ENCODE results near the gene NAV2.

Gene NAV2

DNA sequence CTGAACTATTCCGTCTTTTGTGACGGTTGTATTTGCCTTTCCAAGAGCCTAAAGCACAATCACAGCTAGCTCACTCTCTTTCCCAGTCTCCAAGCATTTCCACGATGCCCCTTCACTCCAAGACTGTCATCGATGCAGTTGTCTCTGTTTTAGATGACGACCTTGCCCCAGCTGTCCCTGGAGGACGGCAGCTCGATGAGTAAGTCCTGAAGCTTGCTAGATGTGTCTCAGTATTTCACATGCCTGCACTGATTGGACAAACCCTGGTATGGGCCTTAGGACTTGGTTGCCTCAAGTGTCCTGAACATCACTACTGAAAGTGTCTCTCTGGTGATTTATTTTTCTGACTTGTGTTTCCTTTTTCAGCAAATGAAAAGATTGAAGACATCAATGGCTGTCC is 129.9 kb downstream of the NAV2 start:
- H3K4me2 ChIP-seq (ENCODE audit: insufficient read depth, low read length) = no peak overlapping the region
- DNase-seq = no peak
- no peaks in the 10 kb centered on the region for H3K79me2 ChIP-seq (ENCODE audit: insufficient read depth, low read length)
- no peak overlapping the region for H3K9ac ChIP-seq (ENCODE audit: low read depth, low read length)
- no peak overlapping the region for H3K27ac ChIP-seq (ENCODE audit: low read length)
- no peaks in the 10 kb centered on the region for H3K9me3 ChIP-seq (ENCODE audit: insufficient read depth, low read length, severe bottlenecking)
- peaks cover 14% of the 10 kb centered on the region for H3K27me3 ChIP-seq (ENCODE audit: insufficient read depth, low read length, poor library complexity)
- H3K36me3 ChIP-seq (ENCODE audit: insufficient read depth, low read length) = no peaks in the 10 kb centered on the region
- TF ChIP-seq, protein P1, sequence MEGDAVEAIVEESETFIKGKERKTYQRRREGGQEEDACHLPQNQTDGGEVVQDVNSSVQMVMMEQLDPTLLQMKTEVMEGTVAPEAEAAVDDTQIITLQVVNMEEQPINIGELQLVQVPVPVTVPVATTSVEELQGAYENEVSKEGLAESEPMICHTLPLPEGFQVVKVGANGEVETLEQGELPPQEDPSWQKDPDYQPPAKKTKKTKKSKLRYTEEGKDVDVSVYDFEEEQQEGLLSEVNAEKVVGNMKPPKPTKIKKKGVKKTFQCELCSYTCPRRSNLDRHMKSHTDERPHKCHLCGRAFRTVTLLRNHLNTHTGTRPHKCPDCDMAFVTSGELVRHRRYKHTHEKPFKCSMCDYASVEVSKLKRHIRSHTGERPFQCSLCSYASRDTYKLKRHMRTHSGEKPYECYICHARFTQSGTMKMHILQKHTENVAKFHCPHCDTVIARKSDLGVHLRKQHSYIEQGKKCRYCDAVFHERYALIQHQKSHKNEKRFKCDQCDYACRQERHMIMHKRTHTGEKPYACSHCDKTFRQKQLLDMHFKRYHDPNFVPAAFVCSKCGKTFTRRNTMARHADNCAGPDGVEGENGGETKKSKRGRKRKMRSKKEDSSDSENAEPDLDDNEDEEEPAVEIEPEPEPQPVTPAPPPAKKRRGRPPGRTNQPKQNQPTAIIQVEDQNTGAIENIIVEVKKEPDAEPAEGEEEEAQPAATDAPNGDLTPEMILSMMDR (IDR thresholded peaks at IDR 0.05; ENCODE audit: borderline replicate concordance, extremely low read depth, low read length, poor library complexity, severe bottlenecking) = no peak
- no peaks in the 10 kb centered on the region for H3K4me1 ChIP-seq (ENCODE audit: insufficient read depth, low read length)
- no peak overlapping the region for H2AFZ ChIP-seq (ENCODE audit: low read depth, low read length)
- no peaks in the 10 kb centered on the region for H4K20me1 ChIP-seq (ENCODE audit: insufficient read depth, low read length)
- H3K4me3 ChIP-seq (ENCODE audit: low read depth in 1 of 2, low read length in 2 of 2) = no peak overlapping the region
- ATAC-seq (ENCODE audit: insufficient read depth, low read depth) = no peak

DNA sequence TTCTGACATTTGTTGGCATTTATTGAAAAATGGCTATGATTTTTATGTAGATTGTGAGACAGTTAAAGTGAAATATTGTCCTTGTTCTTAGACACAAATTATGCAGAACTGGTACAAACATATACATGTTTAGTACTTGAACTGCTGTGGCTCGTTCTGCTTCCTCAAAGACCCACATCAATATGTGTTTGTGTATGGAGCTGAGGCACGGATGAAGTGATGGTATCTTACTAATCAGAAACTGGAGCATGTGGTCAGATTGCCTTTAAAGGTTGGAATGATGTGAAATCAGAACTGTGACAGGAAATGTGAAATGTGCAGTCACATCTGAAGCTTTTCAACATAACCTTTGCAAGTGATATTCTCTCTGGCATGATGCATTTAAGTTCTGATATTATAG is 130.4 kb downstream of the NAV2 start:
- H3K4me2 ChIP-seq (ENCODE audit: insufficient read depth, low read length) = no peak overlapping the region
- no peak for DNase-seq
- H3K4me1 ChIP-seq (ENCODE audit: insufficient read depth, low read length) = no peaks in the 10 kb centered on the region
- no peak overlapping the region for H3K27ac ChIP-seq (ENCODE audit: low read length)
- H3K27me3 ChIP-seq (ENCODE audit: insufficient read depth, low read length, poor library complexity) = peaks cover 16% of the 10 kb centered on the region
- H3K79me2 ChIP-seq (ENCODE audit: insufficient read depth, low read length) = no peaks in the 10 kb centered on the region
- no peak overlapping the region for H3K9ac ChIP-seq (ENCODE audit: low read depth, low read length)
- ATAC-seq (ENCODE audit: insufficient read depth, low read depth) = no peak
- H3K9me3 ChIP-seq (ENCODE audit: insufficient read depth, low read length, severe bottlenecking) = no peaks in the 10 kb centered on the region
- no peaks in the 10 kb centered on the region for H4K20me1 ChIP-seq (ENCODE audit: insufficient read depth, low read length)
- H3K4me3 ChIP-seq (ENCODE audit: low read depth in 1 of 2, low read length in 2 of 2) = no peak overlapping the region
- no peak for TF ChIP-seq EZH2 (IDR thresholded peaks at IDR 0.05; ENCODE audit: borderline replicate concordance, low read depth, low read length, severe bottlenecking)
- TF ChIP-seq, protein P1 (IDR thresholded peaks at IDR 0.05; ENCODE audit: borderline replicate concordance, extremely low read depth, low read length, poor library complexity, severe bottlenecking) = no peak
- no peaks in the 10 kb centered on the region for H3K36me3 ChIP-seq (ENCODE audit: insufficient read depth, low read length)
- H2AFZ ChIP-seq (ENCODE audit: low read depth, low read length) = no peak overlapping the region

DNA sequence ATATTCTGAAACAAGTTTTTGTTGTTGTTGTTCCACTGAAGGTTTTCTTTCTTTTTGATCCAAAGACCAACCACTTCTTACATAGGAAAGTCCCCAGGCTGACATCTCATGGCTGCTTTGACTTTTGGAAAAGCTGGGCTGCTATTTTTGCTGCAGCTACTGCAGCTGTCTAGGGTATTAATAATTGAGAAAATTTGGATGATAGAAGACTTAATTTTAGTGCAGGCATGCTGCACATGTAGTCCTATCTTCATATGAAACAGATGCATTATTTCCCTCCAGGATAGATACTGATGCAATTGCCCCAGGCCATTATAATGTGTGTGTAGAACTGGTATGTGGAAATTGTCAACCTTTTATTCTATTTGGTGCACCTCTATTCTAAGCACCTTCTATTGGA is 131.4 kb downstream of the NAV2 start:
- no peak overlapping the region for H3K9ac ChIP-seq (ENCODE audit: low read depth, low read length)
- H4K20me1 ChIP-seq (ENCODE audit: insufficient read depth, low read length) = no peaks in the 10 kb centered on the region
- no peak overlapping the region for H3K4me2 ChIP-seq (ENCODE audit: insufficient read depth, low read length)
- no peak overlapping the region for H2AFZ ChIP-seq (ENCODE audit: low read depth, low read length)
- no peaks in the 10 kb centered on the region for H3K36me3 ChIP-seq (ENCODE audit: insufficient read depth, low read length)
- H3K79me2 ChIP-seq (ENCODE audit: insufficient read depth, low read length) = no peaks in the 10 kb centered on the region
- peaks cover 20% of the 10 kb centered on the region for H3K27me3 ChIP-seq (ENCODE audit: insufficient read depth, low read length, poor library complexity)
- no peaks in the 10 kb centered on the region for H3K4me1 ChIP-seq (ENCODE audit: insufficient read depth, low read length)
- H3K27ac ChIP-seq (ENCODE audit: low read length) = no peak overlapping the region
- no peak for ATAC-seq (ENCODE audit: insufficient read depth, low read depth)
- no peak for DNase-seq
- no peak overlapping the region for H3K4me3 ChIP-seq (ENCODE audit: low read depth in 1 of 2, low read length in 2 of 2)
- no peaks in the 10 kb centered on the region for H3K9me3 ChIP-seq (ENCODE audit: insufficient read depth, low read length, severe bottlenecking)
- no peak for TF ChIP-seq EZH2 (IDR thresholded peaks at IDR 0.05; ENCODE audit: borderline replicate concordance, low read depth, low read length, severe bottlenecking)
- TF ChIP-seq, protein P1 (IDR thresholded peaks at IDR 0.05; ENCODE audit: borderline replicate concordance, extremely low read depth, low read length, poor library complexity, severe bottlenecking) = no peak

DNA sequence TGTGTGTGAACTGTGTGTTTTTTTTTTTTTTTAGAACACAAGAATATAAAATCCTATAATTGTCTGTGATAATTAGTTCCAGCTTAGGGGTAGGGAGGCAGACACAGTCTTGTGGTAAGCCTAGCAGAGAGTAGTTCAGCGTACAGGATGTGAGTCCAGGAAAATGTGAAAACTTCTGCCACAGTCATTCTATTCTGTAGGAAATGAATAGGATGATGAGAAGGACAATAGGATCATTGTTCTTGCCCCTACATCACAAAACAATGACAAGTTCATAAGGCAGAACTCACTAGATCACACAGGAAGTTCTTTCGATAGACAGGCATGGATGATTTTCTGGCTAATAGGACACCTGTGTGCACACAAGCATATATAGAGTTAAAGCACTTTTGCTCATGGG is 132.2 kb downstream of the NAV2 start:
- Histone ChIP-seq H3K9me3 (ENCODE audit: insufficient read depth, low read length, severe bottlenecking) (no peaks in the 10 kb centered on the region), H3K9ac (ENCODE audit: low read depth, low read length) (no peak overlapping the region), H3K27me3 (ENCODE audit: insufficient read depth, low read length, poor library complexity) (peaks cover 20% of the 10 kb centered on the region), H3K4me3 (ENCODE audit: low read depth in 1 of 2, low read length in 2 of 2) (no peak overlapping the region), H3K4me2 (ENCODE audit: insufficient read depth, low read length) (no peak overlapping the region), H3K36me3 (ENCODE audit: insufficient read depth, low read length) (no peaks in the 10 kb centered on the region), H4K20me1 (ENCODE audit: insufficient read depth, low read length) (no peaks in the 10 kb centered on the region), H2AFZ (ENCODE audit: low read depth, low read length) (no peak overlapping the region), H3K27ac (ENCODE audit: low read length) (no peak overlapping the region), H3K79me2 (ENCODE audit: insufficient read depth, low read length) (no peaks in the 10 kb centered on the region), H3K4me1 (ENCODE audit: insufficient read depth, low read length) (no peaks in the 10 kb centered on the region)
- no peak for ATAC-seq (ENCODE audit: insufficient read depth, low read depth)
- TF ChIP-seq EZH2 (IDR thresholded peaks at IDR 0.05; ENCODE audit: borderline replicate concordance, low read depth, low read length, severe bottlenecking) = no peak
- TF ChIP-seq, protein P1 (IDR thresholded peaks at IDR 0.05; ENCODE audit: borderline replicate concordance, extremely low read depth, low read length, poor library complexity, severe bottlenecking) = no peak
- no peak for DNase-seq

Data from DND-41 (cell line).